ENCODE results near the gene OR51I2.

The OR51I2 gene

GRCh38 chr11:5449023-5449422 is at the start of gene OR51I2:
TSS of gene OR51I2 (plus strand) at chr11:5449323. CDS start at chr11:5453489, 4,166 bp downstream.
- H3K4me1 Mint-ChIP-seq = no peaks in the 10 kb centered on the region
- H3K9me3 Mint-ChIP-seq = no peaks in the 10 kb centered on the region
- no peaks in the 10 kb centered on the region for H3K27me3 Mint-ChIP-seq
- DNase-seq (no peak), ATAC-seq (no peak)
- no peak within 1 kb of the TSS for H3K27ac Mint-ChIP-seq
- no peak within 1 kb of the TSS for H3K4me3 Mint-ChIP-seq
- H3K36me3 Mint-ChIP-seq (ENCODE audit: low read depth) = no peaks in the 10 kb centered on the region

GRCh38 chr11:5405173-5405572 is 44.0 kb upstream of the OR51I2 start:
- Mint-ChIP-seq H3K27me3 (peaks cover 19% of the 10 kb centered on the region), H3K9me3 (no peaks in the 10 kb centered on the region), H3K4me1 (no peaks in the 10 kb centered on the region), H3K36me3 (ENCODE audit: low read depth) (no peaks in the 10 kb centered on the region), H3K27ac (no peak overlapping the region), H3K4me3 (no peak overlapping the region)
- DNase-seq (no peak), ATAC-seq (no peak)

- H3K4me3 Mint-ChIP-seq = no peak overlapping the region
- H3K4me1 Mint-ChIP-seq = no peaks in the 10 kb centered on the region
- no peaks in the 10 kb centered on the region for H3K9me3 Mint-ChIP-seq
- H3K36me3 Mint-ChIP-seq (ENCODE audit: low read depth) = no peaks in the 10 kb centered on the region
- no peak overlapping the region for H3K27ac Mint-ChIP-seq
- peaks cover 16% of the 10 kb centered on the region for H3K27me3 Mint-ChIP-seq
- DNase-seq (no peak), ATAC-seq (no peak)
Observed at GRCh38 chr11:5420993-5421392, 28.1 kb upstream of the OR51I2 start.

- no peak within 1 kb of the TSS for H3K27ac Mint-ChIP-seq
- H3K27me3 Mint-ChIP-seq = peaks cover 16% of the 10 kb centered on the region
- no peaks in the 10 kb centered on the region for H3K4me1 Mint-ChIP-seq
- ATAC-seq = no peak
- no peak within 1 kb of the TSS for H3K4me3 Mint-ChIP-seq
- DNase-seq = no peak
- no peaks in the 10 kb centered on the region for H3K36me3 Mint-ChIP-seq (ENCODE audit: low read depth)
- H3K9me3 Mint-ChIP-seq = no peaks in the 10 kb centered on the region
Observed at GRCh38 chr11:5421811-5422210, 27.3 kb upstream of the OR51I2 start, which contains the start of gene OR51Q1. TSS of gene OR51Q1 (plus strand) at chr11:5422111. CDS start at chr11:5422201, 90 bp downstream.

- Mint-ChIP-seq H3K36me3 (ENCODE audit: low read depth) (no peaks in the 10 kb centered on the region), H3K27me3 (peaks cover 17% of the 10 kb centered on the region), H3K27ac (no peak overlapping the region), H3K4me3 (no peak overlapping the region), H3K9me3 (no peaks in the 10 kb centered on the region), H3K4me1 (no peaks in the 10 kb centered on the region)
- ATAC-seq = no peak
- DNase-seq = no peak
Observed at GRCh38 chr11:5423131-5423530, 26.0 kb upstream of the OR51I2 start.

- no peak for ATAC-seq
- H3K27me3 Mint-ChIP-seq = peaks cover 3% of the 10 kb centered on the region
Observed at GRCh38 chr11:5441414-5441813, 7.7 kb upstream of the OR51I2 start, which contains the start of gene OR51I1. TSS of gene OR51I1 (minus strand) at chr11:5441514. CDS start at chr11:5441514, 0 bp downstream.

GRCh38 chr11:5443835-5444393 is 5.2 kb upstream of the OR51I2 start:
- H3K27ac Mint-ChIP-seq = no peak overlapping the region
- H3K9me3 Mint-ChIP-seq = no peaks in the 10 kb centered on the region
- no peak for DNase-seq
- H3K4me3 Mint-ChIP-seq = no peak overlapping the region
- peaks cover 3% of the 10 kb centered on the region for H3K27me3 Mint-ChIP-seq
- H3K36me3 Mint-ChIP-seq (ENCODE audit: low read depth) = no peaks in the 10 kb centered on the region
- no peak for ATAC-seq
- H3K4me1 Mint-ChIP-seq = no peaks in the 10 kb centered on the region

More at GRCh38 chr11:5441414-5441813, 7.7 kb upstream of the OR51I2 start, which contains the start of gene OR51I1:
- no peak for DNase-seq
- H3K4me3 Mint-ChIP-seq = no peak within 1 kb of the TSS
- no peaks in the 10 kb centered on the region for H3K36me3 Mint-ChIP-seq (ENCODE audit: low read depth)
- no peak within 1 kb of the TSS for H3K27ac Mint-ChIP-seq
- no peaks in the 10 kb centered on the region for H3K9me3 Mint-ChIP-seq
- H3K4me1 Mint-ChIP-seq = no peaks in the 10 kb centered on the region

- H3K4me3 Mint-ChIP-seq = no peak overlapping the region
- ATAC-seq (no peak), DNase-seq (no peak)
- H3K27me3 Mint-ChIP-seq = no peaks in the 10 kb centered on the region
- no peaks in the 10 kb centered on the region for H3K9me3 Mint-ChIP-seq
- no peaks in the 10 kb centered on the region for H3K4me1 Mint-ChIP-seq
- H3K36me3 Mint-ChIP-seq (ENCODE audit: low read depth) = no peaks in the 10 kb centered on the region
- H3K27ac Mint-ChIP-seq = no peak overlapping the region
Observed at GRCh38 chr11:5449432-5449831, 309 bp downstream of the OR51I2 start.

GRCh38 chr11:5460983-5461621 is 12.0 kb downstream of the OR51I2 start:
- DNase-seq = no peak
- peaks cover 6% of the 10 kb centered on the region for H3K9me3 Mint-ChIP-seq
- H3K27me3 Mint-ChIP-seq = peaks cover 1% of the 10 kb centered on the region
- no peaks in the 10 kb centered on the region for H3K36me3 Mint-ChIP-seq (ENCODE audit: low read depth)
- no peak overlapping the region for H3K27ac Mint-ChIP-seq
- no peaks in the 10 kb centered on the region for H3K4me1 Mint-ChIP-seq
- H3K4me3 Mint-ChIP-seq = no peak overlapping the region
- no peak for ATAC-seq

- DNase-seq = no peak
- no peak overlapping the region for H3K27ac Mint-ChIP-seq
- H3K36me3 Mint-ChIP-seq (ENCODE audit: low read depth) = no peaks in the 10 kb centered on the region
- H3K9me3 Mint-ChIP-seq = no peaks in the 10 kb centered on the region
- no peak for ATAC-seq
- no peaks in the 10 kb centered on the region for H3K4me1 Mint-ChIP-seq
- no peak overlapping the region for H3K4me3 Mint-ChIP-seq
- H3K27me3 Mint-ChIP-seq = peaks cover 4% of the 10 kb centered on the region
Observed at GRCh38 chr11:5467527-5467926, 18.4 kb downstream of the OR51I2 start.

- no peak overlapping the region for H3K4me3 Mint-ChIP-seq
- H3K9me3 Mint-ChIP-seq = no peaks in the 10 kb centered on the region
- H3K27ac Mint-ChIP-seq = no peak overlapping the region
- no peaks in the 10 kb centered on the region for H3K36me3 Mint-ChIP-seq (ENCODE audit: low read depth)
- peaks cover 2% of the 10 kb centered on the region for H3K4me1 Mint-ChIP-seq
- no peak for ATAC-seq
- DNase-seq = no peak
- peaks cover 15% of the 10 kb centered on the region for H3K27me3 Mint-ChIP-seq
Observed at GRCh38 chr11:5473921-5474320, 24.8 kb downstream of the OR51I2 start.

GRCh38 chr11:5476186-5476819 is 27.2 kb downstream of the OR51I2 start:
- ATAC-seq (no peak), DNase-seq (peak; percentile 36)
- H3K4me3 Mint-ChIP-seq = no peak overlapping the region
- no peak overlapping the region for H3K27ac Mint-ChIP-seq
- no peaks in the 10 kb centered on the region for H3K36me3 Mint-ChIP-seq (ENCODE audit: low read depth)
- peaks cover 2% of the 10 kb centered on the region for H3K4me1 Mint-ChIP-seq
- no peaks in the 10 kb centered on the region for H3K9me3 Mint-ChIP-seq
- H3K27me3 Mint-ChIP-seq = peaks cover 13% of the 10 kb centered on the region

GRCh38 chr11:5486003-5486402 is 36.9 kb downstream of the OR51I2 start:
- DNase-seq (no peak), ATAC-seq (no peak)
- peaks cover 5% of the 10 kb centered on the region for H3K4me1 Mint-ChIP-seq
- no peak overlapping the region for H3K27ac Mint-ChIP-seq
- H3K36me3 Mint-ChIP-seq (ENCODE audit: low read depth) = no peaks in the 10 kb centered on the region
- no peak overlapping the region for H3K4me3 Mint-ChIP-seq
- no peaks in the 10 kb centered on the region for H3K9me3 Mint-ChIP-seq
- H3K27me3 Mint-ChIP-seq = peaks cover 11% of the 10 kb centered on the region

GRCh38 chr11:5486421-5486820 is 37.3 kb downstream of the OR51I2 start:
- H3K36me3 Mint-ChIP-seq (ENCODE audit: low read depth) = no peaks in the 10 kb centered on the region
- H3K27me3 Mint-ChIP-seq = peaks cover 14% of the 10 kb centered on the region
- H3K27ac Mint-ChIP-seq = no peak overlapping the region
- DNase-seq (peak; percentile 10), ATAC-seq (peak; percentile 93)
- H3K4me1 Mint-ChIP-seq = peaks cover 5% of the 10 kb centered on the region
- H3K4me3 Mint-ChIP-seq = no peak overlapping the region
- no peaks in the 10 kb centered on the region for H3K9me3 Mint-ChIP-seq

- Mint-ChIP-seq H3K27ac (no peak within 1 kb of the TSS), H3K4me1 (peaks cover 5% of the 10 kb centered on the region), H3K4me3 (no peak within 1 kb of the TSS), H3K9me3 (no peaks in the 10 kb centered on the region), H3K27me3 (peaks cover 19% of the 10 kb centered on the region), H3K36me3 (ENCODE audit: low read depth) (no peaks in the 10 kb centered on the region)
- ATAC-seq (no peak), DNase-seq (no peak)
Observed at GRCh38 chr11:5488385-5488784, 39.3 kb downstream of the OR51I2 start, which contains the start of gene OR52D1. TSS of gene OR52D1 (plus strand) at chr11:5488685. CDS start at chr11:5488707, 22 bp downstream.
